Right ventricle myocardium inferior (tissue), 1 donor: Measurements from ENCODE around the gene POTEG. TPM values are rescaled to one million over a fixed set of nuclear protein-coding genes. Genes with fewer than 3 reads are reported as not detected.
A peak's percentile ranks its signal among the peaks of the same experiment; 100 is the strongest.
"Not testable (repeated sequence)": the region's sequence is repeated elsewhere in the genome, so short reads cannot be mapped to it uniquely, and the experiment has no call there.

Experiments used
- ATAC-seq: fragments of 200-7000 bp; cut with Tn5 transposase; one replicate; pipeline ENCODE4 v1.9.1; 2020; ENCODE audit warnings: mild to moderate bottlenecking, moderate library complexity
- DNase-seq: peaks from one replicate; pipeline ENCODE4 v3.0.0; 2021; ENCODE audit errors: missing footprints
- intact Hi-C: fragments of 100-400 bp; cut with DNase I; formaldehyde crosslinking; loops from one replicate; pipeline ENCODE4 v1.11.0; 2022
- long read RNA-seq: library from polyadenylated mRNA; unstranded; transcript quantifications from one replicate; pipeline ENCODE4 v2.0.0, GENCODE V29; 2021
- total RNA-seq: library from RNA; stranded (reverse); fragmentation: NEBNext Ultra II Directional; extraction: Animal tissue kit (Norgen Biotek cat#: 25700); gene quantifications from one replicate; pipeline ENCODE4 v1.2.1, GENCODE V29; 2021
- donor health status: DM: no; HTN: yes; CAD: no; lungs with severe emphysema.

POTEG gene
- not detected for total RNA-seq
- long read RNA-seq = 0 reads

- DNase-seq, ATAC-seq, intact Hi-C loops: not testable (repeated sequence)
Observed at GRCh38 chr14:19434241-19434640, at the start of gene POTEG. Gene POTEG, minus strand, starts transcription at chr14:19434341. Its CDS starts 52 bp downstream, at chr14:19434289.

DNA sequence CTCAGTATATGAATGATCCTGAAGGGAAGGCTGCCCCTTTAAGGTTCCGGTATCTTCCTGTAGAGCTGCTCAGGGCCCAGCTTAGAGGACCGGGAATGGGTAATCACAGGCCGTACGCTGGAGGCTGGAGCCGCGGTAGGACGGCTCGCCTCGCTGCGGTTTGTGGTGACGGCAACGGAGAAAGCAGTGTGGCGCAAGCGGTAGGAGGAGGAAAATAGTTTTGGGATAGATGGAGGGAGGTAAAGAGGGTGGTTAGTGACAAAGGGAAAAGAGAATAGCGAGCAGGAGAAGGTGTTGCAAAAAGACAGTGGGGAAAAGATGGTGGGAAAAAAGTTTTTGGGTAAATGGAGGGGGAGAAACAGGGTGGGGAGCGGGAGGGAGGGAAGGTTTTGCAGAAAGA, 48.0 kb upstream of the POTEG start:
- intact Hi-C loops = not testable (repeated sequence)

GRCh38 chr14:19481421-19481820, 47.3 kb upstream of the POTEG start:
- ATAC-seq, intact Hi-C loops, DNase-seq: not testable (repeated sequence)

More for the DNA sequence above, 48.0 kb upstream of the POTEG start:
- not testable (repeated sequence) for DNase-seq, ATAC-seq

DNA sequence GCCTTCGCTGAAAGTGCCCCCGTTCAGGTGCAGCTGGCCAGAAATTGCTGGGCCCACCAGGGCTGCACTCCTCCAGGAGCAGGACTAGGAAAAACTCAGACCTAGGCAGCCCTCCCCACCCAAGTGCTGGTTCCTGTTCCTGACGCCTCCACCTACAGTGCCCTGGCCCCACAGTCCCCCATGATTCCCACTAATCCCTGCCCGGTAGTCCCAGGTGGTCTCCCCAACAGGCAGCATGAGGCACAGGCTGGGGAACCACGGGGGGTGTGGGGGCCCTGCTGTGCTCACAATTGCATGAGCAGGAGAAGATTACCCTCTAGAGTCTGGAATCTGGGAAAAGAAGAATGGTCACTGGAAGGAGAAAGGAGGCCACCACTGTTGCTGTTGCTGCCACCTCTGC, 46.4 kb upstream of the POTEG start:
- peak; percentile 14 for ATAC-seq
- intact Hi-C loops, DNase-seq: not testable (repeated sequence)

GRCh38 chr14:19445761-19446160, 11.6 kb upstream of the POTEG start:
- intact Hi-C loops, DNase-seq: not testable (repeated sequence)

GRCh38 chr14:19439826-19440225, 5.7 kb upstream of the POTEG start:
- DNase-seq, ATAC-seq, intact Hi-C loops: not testable (repeated sequence)

More at GRCh38 chr14:19445761-19446160, 11.6 kb upstream of the POTEG start:
- not testable (repeated sequence) for ATAC-seq

DNA sequence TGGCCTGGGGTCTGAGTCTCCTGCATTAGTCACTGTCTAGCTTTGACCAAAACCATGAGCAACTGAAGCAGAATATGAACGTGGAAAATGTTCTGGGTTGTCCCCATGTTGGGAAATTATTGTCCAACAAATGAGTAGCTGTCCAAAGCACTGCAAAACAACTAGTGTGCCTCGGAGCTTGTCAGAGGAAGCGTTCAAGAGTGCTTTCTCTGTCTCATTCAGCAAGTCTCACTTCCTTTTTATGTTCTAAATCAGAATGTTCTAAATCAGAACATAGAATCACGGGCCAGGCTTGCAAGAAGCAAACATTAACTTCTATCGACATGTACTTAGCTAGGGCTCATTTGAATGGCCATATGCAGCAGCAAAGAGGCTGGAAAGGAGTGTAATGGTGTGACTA, 5.1 kb upstream of the POTEG start:
- ATAC-seq, DNase-seq, intact Hi-C loops: not testable (repeated sequence)

- DNase-seq, intact Hi-C loops, ATAC-seq: not testable (repeated sequence)
Observed at GRCh38 chr14:19437126-19437443, 2.9 kb upstream of the POTEG start.

- peak; percentile 38 for ATAC-seq
- intact Hi-C loops, DNase-seq: not testable (repeated sequence)
Observed at GRCh38 chr14:19436311-19437125, 2.4 kb upstream of the POTEG start.

GRCh38 chr14:19435852-19436251, 1.7 kb upstream of the POTEG start:
- intact Hi-C loops, ATAC-seq, DNase-seq: not testable (repeated sequence)

GRCh38 chr14:19434891-19435290, 750 bp upstream of the POTEG start:
- peak; percentile 31 for DNase-seq
- intact Hi-C loops, ATAC-seq: not testable (repeated sequence)

DNA sequence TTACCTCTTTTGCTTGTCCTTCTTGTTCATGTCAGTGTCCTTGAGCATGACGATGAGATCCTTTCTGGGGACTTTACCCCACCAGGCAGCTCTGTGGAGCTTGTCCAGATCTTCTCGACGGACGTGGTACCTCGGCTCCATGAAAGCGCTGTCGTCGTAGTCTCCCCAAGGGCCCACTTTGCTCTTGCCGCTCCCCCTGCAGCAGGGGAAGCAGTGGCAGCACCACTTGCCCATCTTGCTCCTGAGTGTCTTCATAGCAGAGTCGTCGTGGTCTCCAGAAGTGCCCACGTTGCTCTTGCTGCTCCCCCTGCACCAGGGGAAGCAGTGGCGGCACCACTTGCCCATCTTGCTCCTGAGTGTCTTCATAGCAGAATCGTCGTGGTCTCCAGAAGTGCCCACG, 376 bp downstream of the POTEG start:
- DNase-seq, ATAC-seq, intact Hi-C loops: not testable (repeated sequence)

- ATAC-seq, intact Hi-C loops: not testable (repeated sequence)
- peak; percentile 11 for DNase-seq
Observed at GRCh38 chr14:19408519-19408918, 25.6 kb downstream of the POTEG start.

GRCh38 chr14:19402097-19402496, 32.0 kb downstream of the POTEG start:
- DNase-seq, ATAC-seq, intact Hi-C loops: not testable (repeated sequence)

GRCh38 chr14:19394727-19395126, 39.4 kb downstream of the POTEG start:
- DNase-seq (peak; percentile 51), ATAC-seq (peak; percentile 39)
- intact Hi-C loops = not testable (repeated sequence)

GRCh38 chr14:19390230-19390629, 43.9 kb downstream of the POTEG start:
- intact Hi-C loops, ATAC-seq: not testable (repeated sequence)
- DNase-seq = peak; percentile 60

DNA sequence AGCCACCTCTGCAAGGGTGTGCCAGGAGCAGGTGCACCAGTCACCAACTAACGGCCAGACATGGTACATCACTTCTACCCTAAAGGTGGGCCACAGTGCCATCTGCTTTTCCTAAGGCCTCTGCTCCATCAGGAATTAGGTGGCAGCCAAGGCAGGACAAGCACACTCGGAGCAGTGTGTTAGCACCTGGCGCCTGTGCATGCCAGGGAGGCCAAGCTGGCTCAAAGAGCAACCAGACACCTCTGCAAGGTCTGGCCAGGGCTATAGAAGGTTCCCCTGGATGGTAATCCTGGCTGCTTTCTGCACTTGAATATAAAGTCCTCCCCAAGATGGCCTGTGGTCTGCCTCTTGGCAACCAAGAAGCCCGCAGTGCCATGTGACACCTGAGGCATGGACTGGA, 45.4 kb downstream of the POTEG start:
- peak; percentile 25 for DNase-seq
- intact Hi-C loops, ATAC-seq: not testable (repeated sequence)

- ATAC-seq, intact Hi-C loops: not testable (repeated sequence)
- DNase-seq = peak; percentile 4
Observed at GRCh38 chr14:19386996-19387395, 47.1 kb downstream of the POTEG start.

DNA sequence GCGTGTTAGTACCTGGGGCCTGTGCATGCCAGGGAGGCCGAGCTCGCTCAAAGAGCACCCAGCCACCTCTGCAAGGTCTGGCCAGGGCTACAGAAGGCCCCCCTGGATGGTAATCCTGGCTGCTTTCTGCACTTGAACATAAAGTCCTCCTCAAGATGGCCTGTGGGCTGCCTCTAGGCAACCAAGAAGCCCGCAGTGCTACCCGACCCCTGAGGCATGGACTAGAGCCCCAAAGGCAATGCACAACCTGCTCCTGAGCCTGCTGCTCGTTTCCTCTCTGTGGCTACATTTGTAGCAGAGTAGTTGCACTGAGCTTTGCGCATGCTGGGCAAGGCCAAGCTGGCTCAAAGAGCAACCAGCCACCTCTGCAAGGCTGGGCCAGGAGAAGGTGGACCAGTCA, 47.8 kb downstream of the POTEG start:
- intact Hi-C loops, DNase-seq, ATAC-seq: not testable (repeated sequence)
